ENCODE data around the gene FMC1.
A peak's percentile ranks its signal among the peaks of the same experiment; 100 is the strongest.
"Not testable (repeated sequence)": the region's sequence is repeated elsewhere in the genome, so short reads cannot be mapped to it uniquely, and the experiment has no call there.

Gene FMC1

DNA sequence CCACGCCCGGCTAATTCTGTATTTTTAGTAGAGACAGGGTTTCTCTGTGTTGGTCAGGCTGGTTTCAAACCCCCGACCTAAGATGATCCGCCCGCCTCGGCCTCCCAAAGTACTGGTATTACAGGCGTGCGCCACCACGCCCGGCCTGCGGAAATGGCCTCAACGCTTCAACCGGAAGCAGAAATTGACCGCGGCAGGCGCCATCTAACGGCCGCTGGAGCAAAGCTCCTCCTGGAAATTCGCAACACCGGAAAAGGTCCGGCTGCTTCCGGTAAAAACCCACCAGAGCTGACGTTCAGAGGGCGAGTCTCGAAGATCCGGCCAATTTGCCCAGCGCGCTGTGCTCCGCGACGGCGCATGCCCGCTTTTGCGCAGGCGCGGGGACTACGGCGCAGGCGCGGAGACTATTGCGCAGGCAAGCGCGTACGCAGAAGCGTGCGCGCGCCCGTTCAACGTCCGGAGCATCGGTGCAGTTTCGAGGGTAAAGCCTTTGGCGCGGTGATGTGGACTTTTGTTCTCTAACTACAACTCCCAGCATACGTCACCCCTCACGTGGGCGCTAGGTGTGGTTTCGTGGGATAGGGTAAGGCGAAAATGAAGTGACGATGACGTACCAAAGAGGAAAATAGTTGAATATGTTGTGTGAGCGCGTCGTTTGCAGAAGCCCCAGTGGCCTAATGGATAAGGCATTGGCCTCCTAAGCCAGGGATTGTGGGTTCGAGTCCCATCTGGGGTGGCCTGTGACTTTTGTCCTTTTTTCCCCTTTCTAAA lies 915 bp upstream of the FMC1 start:
- peak; percentile 82 to 100 (median 96) for DNase-seq

- no peak for DNase-seq
Measured at GRCh38 chr7:139340808-139341057, 404 bp upstream of the FMC1 start.

- DNase-seq, result no peak
Measured at GRCh38 chr7:139341776-139342226, 664 bp downstream of the FMC1 start.

- DNase-seq, result no peak
Measured at GRCh38 chr7:139345042-139345441, 3.9 kb downstream of the FMC1 start.

DNA sequence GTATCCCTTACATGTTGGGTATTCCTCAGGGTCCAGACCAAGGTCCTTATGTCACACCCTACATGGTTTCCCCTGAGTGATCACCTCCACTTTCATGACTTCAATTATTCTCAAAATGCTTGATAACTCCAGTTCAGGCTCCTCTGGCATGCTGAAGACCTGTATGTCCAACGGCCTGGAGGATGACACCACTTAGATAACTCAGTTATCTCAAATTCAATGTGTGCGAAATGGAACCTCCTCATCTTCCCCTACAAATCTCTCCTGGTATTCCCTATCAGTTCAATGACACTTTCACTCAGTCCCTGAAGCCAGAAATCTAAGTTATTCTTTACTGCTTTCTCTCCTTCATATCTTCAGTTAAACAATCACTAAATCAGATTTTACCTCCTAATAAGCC lies 9.9 kb downstream of the FMC1 start:
- DNase-seq, result no peak

DNA sequence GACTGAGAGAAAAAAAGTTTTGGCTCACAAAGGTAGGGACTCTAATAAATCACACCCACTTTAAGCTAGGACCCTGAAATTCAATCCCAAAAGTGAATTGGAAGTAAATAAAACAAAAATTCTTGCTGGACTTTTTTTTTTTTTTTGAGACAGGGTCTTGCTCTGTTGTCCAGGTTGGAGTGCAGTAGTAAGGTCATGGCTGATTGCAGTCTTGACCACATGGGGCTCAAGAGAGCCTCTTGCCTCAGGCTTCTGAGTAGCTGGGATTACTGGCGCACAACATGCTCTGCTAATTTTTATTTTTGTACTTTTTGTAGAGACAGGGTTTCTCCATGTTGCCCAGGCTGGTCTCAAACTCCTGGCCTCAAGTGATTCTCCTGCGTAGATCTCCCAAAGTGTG lies 13.6 kb downstream of the FMC1 start:
- no peak for DNase-seq

- DNase-seq, result no peak
Measured at GRCh38 chr7:139355320-139355719, 14.2 kb downstream of the FMC1 start.

GRCh38 chr7:139357729-139358506 lies 16.8 kb downstream of the FMC1 start:
- DNase-seq, result not testable (repeated sequence)

- peak in 5 of 58 donors; percentile 42 to 78 (median 52) for DNase-seq
Measured at GRCh38 chr7:139358541-139359365, 17.6 kb downstream of the FMC1 start.

DNA sequence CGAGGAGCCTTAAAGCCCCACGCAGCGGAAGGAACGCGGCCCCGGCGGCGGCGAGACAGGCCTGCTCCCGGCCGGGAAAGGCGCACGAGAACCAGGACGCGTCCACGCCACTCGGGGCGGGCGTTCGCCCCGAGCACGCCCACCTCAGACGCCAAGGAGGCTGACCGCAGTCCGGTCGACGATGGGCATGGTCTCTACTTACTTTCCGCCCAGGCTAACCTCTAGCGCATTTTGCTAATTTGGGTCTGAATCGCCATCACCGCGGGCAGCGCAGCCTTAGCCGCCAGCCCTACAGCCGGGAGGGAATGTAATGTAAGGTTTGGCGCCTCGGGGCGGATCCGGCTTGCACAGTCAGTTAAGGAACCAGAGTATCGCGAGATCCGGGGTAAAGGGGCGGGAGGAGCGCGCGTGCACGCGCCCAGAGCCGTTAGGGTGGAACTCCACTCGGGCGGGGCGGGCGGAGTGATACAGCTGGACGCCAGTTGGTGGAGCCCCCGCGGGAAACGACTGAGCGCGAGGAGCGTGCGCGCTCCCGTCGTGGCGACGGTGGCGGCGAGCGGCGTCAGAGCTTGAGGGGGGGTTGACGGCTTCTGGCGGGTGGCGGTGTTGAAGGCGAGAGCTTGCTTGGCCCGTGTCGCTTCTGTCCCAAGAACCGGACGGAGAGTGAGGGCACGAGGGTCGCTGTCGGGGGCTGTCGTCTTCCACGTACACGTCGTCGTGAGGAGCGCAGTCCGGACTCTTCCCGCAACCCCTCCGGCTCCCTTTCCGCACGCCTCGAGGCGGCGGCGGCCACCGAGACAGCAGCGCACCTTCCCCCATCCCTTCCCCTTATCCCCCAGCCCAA lies 18.5 kb downstream of the FMC1 start, which contains the start of gene LUC7L2:
Gene LUC7L2, plus strand, starts transcription at position 529 of the 844 bp plus-strand sequence. CDS start 368 bp downstream, outside the sequence.
- DNase-seq, result peak; percentile 78 to 100 (median 99)

DNA sequence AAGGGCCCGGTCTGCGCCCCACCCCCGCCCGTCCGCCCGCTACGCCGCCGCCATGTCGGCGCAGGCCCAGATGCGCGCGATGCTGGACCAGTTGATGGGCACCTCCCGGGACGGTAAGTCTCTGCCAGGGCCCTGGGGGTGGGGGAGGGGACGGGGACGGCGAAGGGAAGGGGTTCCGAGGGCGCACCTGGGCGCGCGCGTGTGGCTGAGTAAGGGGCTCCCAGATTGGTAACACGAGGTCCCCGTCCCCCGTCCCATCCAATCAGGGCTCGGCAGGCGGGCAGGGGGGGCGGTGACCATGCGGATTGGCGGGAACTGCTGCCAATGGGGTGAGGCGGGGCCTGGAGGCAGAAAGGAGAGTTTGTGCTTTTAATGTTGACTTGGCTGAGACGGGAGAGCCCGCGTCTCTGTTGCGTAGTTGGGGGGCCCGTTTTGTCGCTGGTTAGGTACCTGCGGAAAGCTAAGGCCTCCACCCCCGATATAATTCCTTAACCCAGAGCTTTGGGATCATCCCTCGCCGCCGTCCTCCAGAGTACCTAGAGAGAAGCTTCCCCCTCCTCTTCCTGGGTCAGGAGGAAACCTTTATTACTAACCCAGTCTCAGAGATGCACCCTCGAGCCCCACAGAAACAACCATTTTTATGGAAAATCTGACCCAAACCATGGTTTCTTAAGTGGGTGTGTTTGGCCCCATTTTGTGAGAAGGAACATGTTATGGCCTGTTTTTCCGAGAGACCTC lies 19.2 kb downstream of the FMC1 start:
- peak; percentile 71 to 97 (median 95) for DNase-seq

DNA sequence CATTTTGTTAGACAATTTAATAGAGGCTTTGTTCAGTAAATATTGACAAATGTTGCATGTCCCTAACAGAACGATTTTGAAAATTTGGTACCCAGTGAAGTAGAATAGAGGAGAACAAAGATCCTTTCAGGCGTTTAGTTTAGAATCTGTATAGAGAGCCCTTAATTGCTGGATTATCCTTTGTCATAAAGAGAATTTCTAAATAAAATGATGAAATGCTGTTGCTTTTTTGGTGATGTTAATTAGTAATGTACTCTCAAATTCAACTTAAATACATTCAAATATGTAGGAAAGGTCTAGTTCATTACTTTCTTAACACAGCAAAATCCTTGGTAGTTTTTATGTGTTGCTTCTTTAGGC lies 19.8 kb downstream of the FMC1 start:
- no peak for DNase-seq

DNA sequence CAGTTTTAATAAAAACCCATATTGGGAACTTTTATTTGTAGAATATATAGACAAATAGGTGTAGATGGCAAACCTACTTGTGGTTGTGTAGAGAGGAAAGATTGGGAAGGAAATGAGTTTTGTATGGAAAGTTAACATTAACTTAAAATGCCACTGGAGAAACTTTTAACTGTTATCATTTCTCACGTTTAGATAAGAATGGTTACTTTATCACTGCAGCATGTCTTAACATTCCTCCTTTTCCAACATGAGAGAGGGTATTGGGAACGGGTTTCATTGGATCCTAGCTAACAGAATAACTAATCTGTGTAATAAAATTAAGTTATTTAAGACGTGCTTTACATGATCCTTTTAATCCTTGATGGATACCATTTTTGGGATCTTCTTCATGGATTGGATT lies 20.4 kb downstream of the FMC1 start:
- no peak for DNase-seq

- no peak for DNase-seq
Measured at GRCh38 chr7:139362302-139362701, 21.2 kb downstream of the FMC1 start.

GRCh38 chr7:139362981-139363380 lies 21.8 kb downstream of the FMC1 start:
- DNase-seq, result peak in 1 of 58 donors; percentile 22

DNA sequence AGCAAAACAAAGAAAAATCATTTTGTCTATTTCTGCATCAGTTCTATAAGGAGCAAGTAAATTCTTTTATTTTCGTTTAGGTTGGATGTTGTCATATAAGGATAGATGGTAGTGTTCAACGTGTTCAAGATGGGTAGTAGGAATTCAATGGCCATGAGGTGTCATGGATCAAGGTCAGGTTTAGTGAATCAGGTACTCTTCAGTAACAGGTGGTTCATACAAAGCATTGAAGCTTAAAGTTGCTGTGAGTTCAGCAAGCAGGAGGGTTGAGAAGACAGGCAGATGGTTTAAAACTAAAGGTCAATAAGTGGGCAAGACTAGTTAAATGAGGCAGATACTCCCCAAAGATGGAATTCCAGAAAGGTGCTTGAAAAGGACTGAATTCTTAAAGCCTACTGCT lies 24.2 kb downstream of the FMC1 start:
- no peak for DNase-seq

DNA sequence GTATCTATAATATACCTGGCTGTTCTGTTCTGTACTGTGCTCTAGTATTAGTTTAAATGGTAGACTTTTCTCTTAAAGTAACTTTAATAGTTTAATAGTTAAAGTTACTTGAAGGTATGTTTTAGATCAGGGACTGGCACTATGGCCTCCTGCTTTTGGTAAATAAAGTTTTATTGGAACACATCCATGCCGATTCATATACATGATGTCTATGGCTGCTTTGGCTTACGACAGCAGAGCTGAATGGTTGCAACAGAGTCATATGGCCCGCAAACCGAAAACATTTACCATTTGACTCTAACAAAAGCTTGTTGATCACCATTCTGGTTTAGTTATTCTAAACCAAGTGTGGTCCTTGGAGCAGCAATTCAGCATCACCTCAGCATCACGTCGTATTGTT lies 25.3 kb downstream of the FMC1 start:
- DNase-seq, result no peak

GRCh38 chr7:139367438-139368155 lies 26.5 kb downstream of the FMC1 start:
- no peak for DNase-seq

GRCh38 chr7:139370301-139370942 lies 29.3 kb downstream of the FMC1 start:
- DNase-seq, result peak in 1 of 58 donors; percentile 19
